HCT116 (cell line): ENCODE data around the gene LRRC1.

Experiments used
- EZH2 ChIP-seq: fragments of 200-600 bp; sonication (generic); IDR thresholded peaks from 2 replicates; pipeline ENCODE4 v1.6.1; 2017; ENCODE audit warnings: antibody characterized with exemption, mixed run types
- EZH2phosphoT487 ChIP-seq: fragments of 200-600 bp; IDR thresholded peaks from 2 replicates; pipeline ENCODE4 v1.6.1; 2018; ENCODE audit warnings: antibody characterized with exemption, borderline replicate concordance
- POLR2A ChIP-seq: IDR thresholded peaks from 2 replicates; pipeline ENCODE4 v1.7.0; 2011; ENCODE audit warnings: borderline replicate concordance; ENCODE audit not compliant: insufficient read depth, insufficient read length; ENCODE audit errors: extremely low read depth
- RAD21 ChIP-seq: IDR thresholded peaks from 2 replicates; pipeline ENCODE4 v1.6.1; 2012; ENCODE audit warnings: low read depth, mild to moderate bottlenecking
- SIN3A ChIP-seq: IDR thresholded peaks from 2 replicates; pipeline ENCODE4 v1.6.1; 2012; ENCODE audit warnings: low read depth
- SP1 ChIP-seq: IDR thresholded peaks from 2 replicates; pipeline ENCODE4 v1.6.1; 2012; ENCODE audit warnings: low read depth
- TF ChIP-seq, protein P1 (sequence below), 3 experiments: fragments of 200-600 bp in 1 of 3; sonication (generic) in 1 of 3; IDR thresholded peaks in 2 of 3; conservative IDR thresholded peaks in 1 of 3; 2 replicates each; pipeline ENCODE4 v1.5.1; 2012 to 2017; ENCODE audit warnings: low read depth in 2 of 3, low read length in 2 of 3, antibody characterized with exemption in 1 of 3, borderline replicate concordance in 1 of 3, control low read depth in 1 of 3, mild to moderate bottlenecking in 1 of 3, mixed read lengths in 1 of 3, mixed run types in 1 of 3, moderate library complexity in 1 of 3; ENCODE audit not compliant: insufficient read depth in 1 of 3

DNA sequence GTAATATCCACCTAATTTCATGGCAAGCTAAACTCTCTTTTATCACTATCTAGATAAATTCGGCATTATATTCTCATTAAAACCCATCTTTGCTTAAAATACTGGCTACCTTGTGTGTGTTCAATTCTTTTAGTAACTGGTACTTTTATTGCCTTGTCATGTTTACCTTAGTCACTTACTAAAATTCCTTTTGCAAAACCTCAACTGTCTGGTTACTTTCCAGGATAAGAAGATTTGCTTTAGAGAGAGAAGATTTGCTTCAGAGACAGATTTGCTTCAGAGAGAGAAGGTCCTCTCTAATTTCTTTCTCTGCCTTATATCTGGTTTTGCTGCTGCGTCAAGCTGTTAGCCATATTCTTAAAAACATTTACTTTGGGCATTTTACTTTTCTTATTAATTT, 164.9 kb downstream of the LRRC1 start:
- no peak for TF ChIP-seq EZH2phosphoT487
- TF ChIP-seq, protein P1, sequence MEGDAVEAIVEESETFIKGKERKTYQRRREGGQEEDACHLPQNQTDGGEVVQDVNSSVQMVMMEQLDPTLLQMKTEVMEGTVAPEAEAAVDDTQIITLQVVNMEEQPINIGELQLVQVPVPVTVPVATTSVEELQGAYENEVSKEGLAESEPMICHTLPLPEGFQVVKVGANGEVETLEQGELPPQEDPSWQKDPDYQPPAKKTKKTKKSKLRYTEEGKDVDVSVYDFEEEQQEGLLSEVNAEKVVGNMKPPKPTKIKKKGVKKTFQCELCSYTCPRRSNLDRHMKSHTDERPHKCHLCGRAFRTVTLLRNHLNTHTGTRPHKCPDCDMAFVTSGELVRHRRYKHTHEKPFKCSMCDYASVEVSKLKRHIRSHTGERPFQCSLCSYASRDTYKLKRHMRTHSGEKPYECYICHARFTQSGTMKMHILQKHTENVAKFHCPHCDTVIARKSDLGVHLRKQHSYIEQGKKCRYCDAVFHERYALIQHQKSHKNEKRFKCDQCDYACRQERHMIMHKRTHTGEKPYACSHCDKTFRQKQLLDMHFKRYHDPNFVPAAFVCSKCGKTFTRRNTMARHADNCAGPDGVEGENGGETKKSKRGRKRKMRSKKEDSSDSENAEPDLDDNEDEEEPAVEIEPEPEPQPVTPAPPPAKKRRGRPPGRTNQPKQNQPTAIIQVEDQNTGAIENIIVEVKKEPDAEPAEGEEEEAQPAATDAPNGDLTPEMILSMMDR (IDR thresholded peaks at IDR 0.05 in 2 of 3, conservative IDR thresholded peaks at IDR 0.05 in 1 of 3; ENCODE audit: borderline replicate concordance in 1 of 3, insufficient read depth in 1 of 3, low read depth in 2 of 3, low read length in 2 of 3) = no peak
- TF ChIP-seq RAD21 = no peak
- TF ChIP-seq SP1 = no peak
- TF ChIP-seq EZH2 = no peak
- no peak for TF ChIP-seq SIN3A
- no peak for TF ChIP-seq POLR2A
